DND-41 (cell line): ENCODE data around the gene IL17REL.

Source experiments
- CTCF ChIP-seq: IDR thresholded peaks from 2 replicates; pipeline ENCODE4 v1.5.1; 2012; ENCODE audit warnings: borderline replicate concordance, low read length, moderate library complexity, mild to moderate bottlenecking; ENCODE audit not compliant: poor library complexity, severe bottlenecking; ENCODE audit errors: extremely low read depth
- EZH2 ChIP-seq: IDR thresholded peaks from 3 replicates; pipeline ENCODE4 v1.6.1; 2012; ENCODE audit warnings: borderline replicate concordance, low read depth, mild to moderate bottlenecking, moderate library complexity, low read length, inconsistent platforms; ENCODE audit not compliant: severe bottlenecking

DNA sequence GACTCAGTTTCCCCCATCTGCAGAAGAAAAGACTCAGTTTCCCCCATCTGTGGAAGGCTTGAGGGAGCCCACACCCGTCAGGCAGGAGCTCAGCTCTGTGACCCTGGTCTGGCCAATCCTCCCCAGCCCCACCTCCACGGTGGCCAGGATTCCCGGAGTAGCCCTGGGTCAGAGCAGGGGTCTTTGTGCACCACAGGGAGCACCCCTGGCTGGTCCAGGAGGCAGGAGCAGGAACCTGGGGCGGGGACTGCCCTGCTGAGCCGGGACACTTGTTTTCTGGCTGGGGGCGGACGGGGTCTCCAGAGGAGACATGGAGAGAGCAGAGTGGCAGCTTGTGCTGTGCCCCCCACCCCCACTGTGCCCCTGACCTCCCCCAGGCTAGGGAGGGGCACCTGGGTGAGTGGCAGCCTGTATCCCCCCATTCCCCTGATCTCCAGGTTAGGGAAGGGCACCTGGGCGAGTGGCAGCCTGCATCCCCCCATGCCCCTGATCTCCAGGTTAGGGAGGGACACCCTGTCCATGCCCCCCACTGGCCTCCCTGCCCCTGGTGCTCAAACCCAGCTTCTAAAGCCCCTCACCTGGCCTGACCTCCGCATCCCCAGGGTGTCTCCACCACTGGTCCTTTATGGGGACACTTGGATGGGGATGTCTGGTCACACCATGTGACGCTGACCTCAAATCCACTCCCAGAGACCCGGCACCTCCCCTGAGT, 18.8 kb downstream of the IL17REL start:
- TF ChIP-seq EZH2 (no peak), CTCF (no peak)
